HepG2 (cell line): ENCODE measurements around the gene DNAJA2. TPM values are rescaled to one million over a fixed set of nuclear protein-coding genes. Genes with fewer than 3 reads are reported as not detected.
A peak's percentile ranks its signal among the peaks of the same experiment; 100 is the strongest.

Experiments used
- ARNTL ChIP-seq: sonication (generic); formaldehyde crosslinking; IDR thresholded peaks from 2 replicates; pipeline ENCODE4 v1.4.0; 2020; ENCODE audit warnings: mild to moderate bottlenecking, missing genetic modification reagents
- BCLAF1 ChIP-seq: fragments of 450-650 bp; IDR thresholded peaks from 2 replicates; pipeline ENCODE4 v1.6.1; 2017; ENCODE audit warnings: mild to moderate bottlenecking
- DMAP1 ChIP-seq: IDR thresholded peaks from 2 replicates; pipeline ENCODE4 v1.6.1; 2016
- HHEX ChIP-seq: IDR thresholded peaks from 2 replicates; pipeline ENCODE4 v1.6.1; 2016; ENCODE audit warnings: control low read depth
- KLF6 ChIP-seq: IDR thresholded peaks from 2 replicates; pipeline ENCODE4 v1.8.0; 2016; ENCODE audit warnings: missing biosample characterization, missing genetic modification reagents
- MATR3 ChIP-seq: sonication (generic); formaldehyde crosslinking; IDR thresholded peaks from 2 replicates; pipeline ENCODE4 v1.4.0; 2020; ENCODE audit warnings: missing genetic modification reagents
- MEF2D ChIP-seq: sonication (generic); formaldehyde crosslinking; IDR thresholded peaks from 2 replicates; pipeline ENCODE4 v1.5.1; 2020; ENCODE audit warnings: mild to moderate bottlenecking, missing genetic modification reagents
- MYNN ChIP-seq: sonication (generic); formaldehyde crosslinking; IDR thresholded peaks from 2 replicates; pipeline ENCODE4 v1.4.0; 2020; ENCODE audit warnings: mild to moderate bottlenecking, low read depth, missing genetic modification reagents
- NAIF1 ChIP-seq: sonication (generic); formaldehyde crosslinking; IDR thresholded peaks from 2 replicates; pipeline ENCODE4 v1.5.0; 2020; ENCODE audit warnings: mild to moderate bottlenecking, missing genetic modification reagents, borderline replicate concordance
- NRL ChIP-seq: sonication (generic); formaldehyde crosslinking; IDR thresholded peaks from 2 replicates; pipeline ENCODE4 v1.5.0; 2020; ENCODE audit warnings: missing genetic modification reagents, mild to moderate bottlenecking, moderate library complexity, borderline replicate concordance
- SIX1 ChIP-seq: sonication (generic); formaldehyde crosslinking; IDR thresholded peaks from 2 replicates; pipeline ENCODE4 v1.4.0; 2020; ENCODE audit warnings: missing genetic modification reagents, borderline replicate concordance
- SNAI1 ChIP-seq: sonication (generic); formaldehyde crosslinking; IDR thresholded peaks from 2 replicates; pipeline ENCODE4 v1.5.0; 2020; ENCODE audit warnings: mild to moderate bottlenecking, missing genetic modification reagents, borderline replicate concordance
- TOPORS ChIP-seq: sonication (generic); formaldehyde crosslinking; IDR thresholded peaks from 2 replicates; pipeline ENCODE4 v1.8.0; 2023; ENCODE audit warnings: mild to moderate bottlenecking, missing genetic modification reagents
- ZNF230 ChIP-seq: sonication (generic); formaldehyde crosslinking; IDR thresholded peaks from 2 replicates; pipeline ENCODE4 v1.4.0; 2020; ENCODE audit warnings: mild to moderate bottlenecking, missing genetic modification reagents
- polyA plus RNA-seq, 8 experiments: library from polyadenylated mRNA; depleted of rRNA in 3 of 8; stranded (reverse) in 7 of 8; unstranded in 1 of 8; fragments of >200 nt; fragmentation: Illumina TruSeq in 4 of 8; extraction: Trizol in 4 of 8; gene quantifications; 2 replicates each; pipeline versions ENCODE4 v1.2.1 to v1.2.3, GENCODE V29; 2011 to 2016; ENCODE audit warnings: low read depth in 4 of 8, missing spikeins in 1 of 8, mixed read lengths in 1 of 8; ENCODE audit not compliant: insufficient read depth in 1 of 8
- total RNA-seq, 5 experiments: library from RNA; depleted of rRNA; stranded (reverse); fragments of >200 nt; fragmentation: Illumina TruSeq; extraction: Trizol; gene quantifications; 2 replicates each; pipeline ENCODE4 v1.2.3, GENCODE V29; 2016; ENCODE audit warnings: low read depth in 1 of 5
- TF ChIP-seq, protein P1 (sequence below): IDR thresholded peaks from 2 replicates; pipeline ENCODE4 v1.6.1; 2016
- TF ChIP-seq, protein P2 (sequence below): sonication (generic); formaldehyde crosslinking; IDR thresholded peaks from 2 replicates; pipeline ENCODE4 v1.8.0; 2022; ENCODE audit warnings: missing genetic modification reagents, mild to moderate bottlenecking, borderline replicate concordance
- TF ChIP-seq, protein P3 (sequence below): sonication (generic); formaldehyde crosslinking; IDR thresholded peaks from 2 replicates; pipeline ENCODE4 v1.4.0; 2020; ENCODE audit warnings: missing genetic modification reagents
- TF ChIP-seq, protein P4 (sequence below): sonication (generic); formaldehyde crosslinking; IDR thresholded peaks from 2 replicates; pipeline ENCODE4 v1.4.0; 2020; ENCODE audit warnings: missing genetic modification reagents

Gene DNAJA2
- total and polyA plus RNA-seq, 2 of the 13 experiments (the other 11 are each of a cell fraction or from before 2014, with no cell fraction given): 25.4 to 176 TPM

DNA sequence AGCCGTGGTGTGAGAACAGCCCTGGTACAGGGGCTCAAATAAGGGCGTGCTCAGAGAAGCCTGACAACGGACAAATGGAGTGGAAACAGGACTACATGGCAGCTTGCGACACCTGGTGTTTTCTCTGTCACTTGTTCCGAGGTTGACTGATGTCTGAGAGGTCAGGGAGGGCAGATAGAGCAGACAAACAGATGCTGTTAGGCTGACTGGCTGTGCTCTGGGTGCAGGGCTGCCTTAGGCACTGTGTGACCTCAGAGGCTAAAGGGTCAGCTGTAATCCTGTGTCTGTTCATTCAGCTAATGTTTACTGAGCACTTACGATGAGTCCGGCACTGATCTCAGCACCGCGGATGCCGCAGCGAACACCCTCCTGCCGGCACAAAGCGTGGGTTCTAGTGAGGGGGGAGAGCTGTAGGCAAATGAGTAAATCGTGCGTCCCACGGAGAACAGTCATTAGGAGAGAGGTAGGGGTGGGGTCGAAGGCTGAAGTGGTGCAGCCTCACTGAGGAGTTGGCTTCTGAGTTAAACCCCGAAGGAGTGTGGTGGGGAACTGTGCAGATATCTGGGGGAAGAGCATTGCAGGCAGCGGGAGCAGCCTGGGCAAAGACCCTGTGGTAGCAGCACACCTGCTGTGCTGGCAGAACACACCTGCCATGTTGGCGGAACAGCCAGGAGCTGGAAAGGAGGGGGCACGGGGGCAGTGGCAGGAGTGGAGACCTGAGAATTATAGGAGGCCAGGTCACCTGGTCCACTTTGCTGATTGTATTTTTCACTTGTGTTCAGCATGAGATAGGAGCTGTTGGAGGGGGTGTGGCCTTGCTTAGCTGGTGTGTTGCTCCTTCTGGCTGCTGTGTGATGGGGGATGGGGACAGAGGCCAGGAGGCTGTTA is 54.3 kb downstream of the DNAJA2 start (continued):
- TF ChIP-seq, protein P1, sequence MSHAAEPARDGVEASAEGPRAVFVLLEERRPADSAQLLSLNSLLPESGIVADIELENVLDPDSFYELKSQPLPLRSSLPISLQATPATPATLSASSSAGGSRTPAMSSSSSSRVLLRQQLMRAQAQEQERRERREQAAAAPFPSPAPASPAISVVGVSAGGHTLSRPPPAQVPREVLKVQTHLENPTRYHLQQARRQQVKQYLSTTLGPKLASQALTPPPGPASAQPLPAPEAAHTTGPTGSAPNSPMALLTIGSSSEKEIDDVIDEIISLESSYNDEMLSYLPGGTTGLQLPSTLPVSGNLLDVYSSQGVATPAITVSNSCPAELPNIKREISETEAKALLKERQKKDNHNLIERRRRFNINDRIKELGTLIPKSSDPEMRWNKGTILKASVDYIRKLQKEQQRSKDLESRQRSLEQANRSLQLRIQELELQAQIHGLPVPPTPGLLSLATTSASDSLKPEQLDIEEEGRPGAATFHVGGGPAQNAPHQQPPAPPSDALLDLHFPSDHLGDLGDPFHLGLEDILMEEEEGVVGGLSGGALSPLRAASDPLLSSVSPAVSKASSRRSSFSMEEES (CRISPR knock-in tag): peak; percentile 43; the same call in 1 of the 2 replicates
- TF ChIP-seq ZNF230 (CRISPR knock-in tag) (no peak), ARNTL (CRISPR knock-in tag) (no peak; the same call in 1 of the 2 replicates), NAIF1 (0 out of 2 replicates have a peak, but pooled peaks have one; percentile 57), HHEX (CRISPR knock-in tag) (no peak), MATR3 (CRISPR knock-in tag) (no peak), BCLAF1 (no peak), MEF2D (peak; percentile 57; the same call in 1 of the 2 replicates), NRL (CRISPR knock-in tag) (peak; percentile 83), DMAP1 (CRISPR knock-in tag) (no peak), TOPORS (no peak; the same call in 1 of the 2 replicates), MYNN (0 out of 2 replicates have a peak, but pooled peaks have one; percentile 63), SNAI1 (CRISPR knock-in tag) (no peak), SIX1 (CRISPR knock-in tag) (peak; percentile 61; the same call in 1 of the 2 replicates), KLF6 (CRISPR knock-in tag) (no peak)
- TF ChIP-seq, protein P2, sequence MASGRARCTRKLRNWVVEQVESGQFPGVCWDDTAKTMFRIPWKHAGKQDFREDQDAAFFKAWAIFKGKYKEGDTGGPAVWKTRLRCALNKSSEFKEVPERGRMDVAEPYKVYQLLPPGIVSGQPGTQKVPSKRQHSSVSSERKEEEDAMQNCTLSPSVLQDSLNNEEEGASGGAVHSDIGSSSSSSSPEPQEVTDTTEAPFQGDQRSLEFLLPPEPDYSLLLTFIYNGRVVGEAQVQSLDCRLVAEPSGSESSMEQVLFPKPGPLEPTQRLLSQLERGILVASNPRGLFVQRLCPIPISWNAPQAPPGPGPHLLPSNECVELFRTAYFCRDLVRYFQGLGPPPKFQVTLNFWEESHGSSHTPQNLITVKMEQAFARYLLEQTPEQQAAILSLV (CRISPR knock-in tag): peak; percentile 78; the same call in 1 of the 2 replicates
- TF ChIP-seq, protein P3, sequence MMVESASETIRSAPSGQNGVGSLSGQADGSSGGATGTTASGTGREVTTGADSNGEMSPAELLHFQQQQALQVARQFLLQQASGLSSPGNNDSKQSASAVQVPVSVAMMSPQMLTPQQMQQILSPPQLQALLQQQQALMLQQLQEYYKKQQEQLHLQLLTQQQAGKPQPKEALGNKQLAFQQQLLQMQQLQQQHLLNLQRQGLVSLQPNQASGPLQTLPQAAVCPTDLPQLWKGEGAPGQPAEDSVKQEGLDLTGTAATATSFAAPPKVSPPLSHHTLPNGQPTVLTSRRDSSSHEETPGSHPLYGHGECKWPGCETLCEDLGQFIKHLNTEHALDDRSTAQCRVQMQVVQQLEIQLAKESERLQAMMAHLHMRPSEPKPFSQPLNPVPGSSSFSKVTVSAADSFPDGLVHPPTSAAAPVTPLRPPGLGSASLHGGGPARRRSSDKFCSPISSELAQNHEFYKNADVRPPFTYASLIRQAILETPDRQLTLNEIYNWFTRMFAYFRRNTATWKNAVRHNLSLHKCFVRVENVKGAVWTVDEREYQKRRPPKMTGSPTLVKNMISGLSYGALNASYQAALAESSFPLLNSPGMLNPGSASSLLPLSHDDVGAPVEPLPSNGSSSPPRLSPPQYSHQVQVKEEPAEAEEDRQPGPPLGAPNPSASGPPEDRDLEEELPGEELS (CRISPR knock-in tag): peak; percentile 95
- TF ChIP-seq, protein P4, sequence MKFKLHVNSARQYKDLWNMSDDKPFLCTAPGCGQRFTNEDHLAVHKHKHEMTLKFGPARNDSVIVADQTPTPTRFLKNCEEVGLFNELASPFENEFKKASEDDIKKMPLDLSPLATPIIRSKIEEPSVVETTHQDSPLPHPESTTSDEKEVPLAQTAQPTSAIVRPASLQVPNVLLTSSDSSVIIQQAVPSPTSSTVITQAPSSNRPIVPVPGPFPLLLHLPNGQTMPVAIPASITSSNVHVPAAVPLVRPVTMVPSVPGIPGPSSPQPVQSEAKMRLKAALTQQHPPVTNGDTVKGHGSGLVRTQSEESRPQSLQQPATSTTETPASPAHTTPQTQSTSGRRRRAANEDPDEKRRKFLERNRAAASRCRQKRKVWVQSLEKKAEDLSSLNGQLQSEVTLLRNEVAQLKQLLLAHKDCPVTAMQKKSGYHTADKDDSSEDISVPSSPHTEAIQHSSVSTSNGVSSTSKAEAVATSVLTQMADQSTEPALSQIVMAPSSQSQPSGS (CRISPR knock-in tag): peak; percentile 93
